NCI-H526 (cell line): ENCODE measurements around the gene KRTAP19-3.

Source experiments
- DNase-seq, 2 experiments: peaks; one replicate each; lab custom pipeline; 2025; lab: John Stamatoyannopoulos, UW

The KRTAP19-3 gene

DNA sequence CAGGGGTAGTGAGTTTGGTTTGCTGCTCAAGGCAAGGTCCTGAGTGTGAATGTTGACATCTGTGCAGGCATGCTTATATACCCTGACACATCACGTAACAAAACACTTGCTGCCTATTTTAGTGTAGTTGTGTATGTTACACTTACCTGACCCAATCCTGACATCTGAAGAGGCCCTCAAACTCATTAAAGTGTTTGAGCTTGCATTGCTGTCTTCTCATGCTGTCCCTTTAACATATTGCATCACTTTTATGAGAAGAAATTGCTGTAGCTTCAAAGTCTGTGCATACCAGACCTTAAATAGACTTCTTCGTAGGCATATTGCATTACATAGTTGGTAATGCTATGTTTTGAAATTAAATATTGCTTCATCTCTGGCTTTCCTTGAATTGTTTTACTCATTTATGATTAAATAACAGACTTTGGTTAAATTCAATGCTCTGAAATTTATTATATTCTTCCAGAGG is at the start of gene KRTAP19-3:
KRTAP19-3 (minus strand) TSS at position 51 of the 466 bp plus-strand sequence. CDS start 56 bp downstream, outside the sequence.
- no peak for DNase-seq

DNA sequence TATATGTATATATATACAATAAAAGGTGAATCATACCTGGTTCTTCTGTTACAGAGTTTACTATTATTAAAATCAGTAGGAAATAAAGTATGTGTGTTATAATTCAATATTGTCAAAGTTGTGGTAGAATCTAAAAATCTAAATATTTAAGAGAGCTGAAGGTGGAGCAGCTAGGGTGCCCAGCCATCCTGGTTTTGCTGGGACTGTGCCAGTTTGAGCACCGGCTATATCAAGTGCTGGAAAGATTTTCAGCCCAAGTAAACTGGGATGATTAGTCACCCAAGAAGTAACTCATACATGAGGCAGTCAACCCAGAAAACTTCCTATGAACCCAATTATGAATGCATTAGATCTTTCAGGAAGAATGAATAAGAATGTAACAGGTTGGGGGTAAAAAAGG is 27.1 kb upstream of the KRTAP19-3 start:
- DNase-seq, result no peak

DNA sequence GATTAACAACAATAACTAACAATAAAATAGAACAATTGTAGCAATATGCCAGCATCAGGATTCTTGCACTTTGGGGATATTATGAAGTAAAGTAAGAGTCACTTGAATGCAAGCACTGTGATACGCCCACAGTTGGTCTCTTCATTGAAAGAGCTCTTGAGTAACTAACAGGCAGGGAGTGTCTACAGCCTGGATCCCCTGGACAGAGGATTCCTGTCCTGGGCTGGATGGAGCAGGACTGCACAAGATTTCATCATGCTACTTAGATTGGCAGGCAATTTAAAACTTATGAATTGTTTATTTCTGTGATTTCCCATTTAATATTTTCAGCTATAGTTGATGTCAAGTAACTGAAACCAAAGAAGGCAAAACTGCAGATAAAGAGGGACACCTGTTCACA is 23.9 kb upstream of the KRTAP19-3 start:
- DNase-seq, result no peak

DNA sequence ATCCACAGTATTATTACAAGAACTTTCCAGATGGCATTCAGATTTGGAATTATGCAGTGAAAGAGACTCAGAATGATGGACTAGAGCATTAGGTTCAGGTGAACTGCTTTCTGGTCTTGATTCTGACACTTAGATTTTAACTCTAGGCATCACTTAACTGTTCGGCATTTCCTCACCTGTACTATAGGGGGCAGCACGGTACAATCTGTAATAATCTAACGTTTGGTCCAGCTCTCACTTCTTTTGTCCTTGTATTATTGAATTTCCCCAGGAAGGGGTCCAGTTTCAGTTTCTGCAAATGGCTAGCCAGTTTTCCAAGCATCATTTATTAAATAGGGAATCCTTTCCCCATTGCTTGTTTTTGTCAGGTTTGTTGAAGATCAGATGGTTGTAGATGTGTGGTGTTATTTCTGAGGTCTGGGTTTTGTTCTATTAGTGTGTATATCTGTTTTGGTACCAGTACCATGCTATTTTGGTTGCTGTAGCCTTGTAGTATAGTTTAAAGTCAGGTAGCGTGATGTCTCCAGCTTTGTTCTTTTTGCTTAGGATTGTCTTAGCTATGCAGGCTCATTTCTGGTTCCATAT is 13.9 kb upstream of the KRTAP19-3 start:
- DNase-seq, result peak in 1 of 2 experiments; percentile 48

DNA sequence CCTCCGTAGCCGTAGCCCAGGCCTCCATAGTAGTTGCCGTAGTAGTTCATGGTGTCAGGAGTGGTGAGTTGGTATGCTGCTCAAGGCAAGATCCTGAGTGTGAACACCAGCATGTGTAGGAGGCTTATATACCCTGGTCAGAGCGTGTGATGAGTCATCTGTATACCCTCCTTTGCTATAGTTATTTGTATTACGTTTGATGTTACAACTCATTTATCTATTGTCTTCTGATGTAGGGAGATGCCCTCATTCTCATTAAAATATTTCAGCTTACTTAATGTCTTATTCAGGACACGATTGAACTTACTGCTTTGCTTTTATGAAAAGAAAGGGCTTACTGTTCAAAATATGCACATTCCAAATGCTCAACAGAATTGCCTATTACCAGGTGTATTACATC is 10.2 kb upstream of the KRTAP19-3 start, which contains the start of gene KRTAP19-5:
KRTAP19-5 (minus strand) TSS at position 101 of the 400 bp plus-strand sequence; CDS start at position 50, 51 bp downstream.
- no peak for DNase-seq

DNA sequence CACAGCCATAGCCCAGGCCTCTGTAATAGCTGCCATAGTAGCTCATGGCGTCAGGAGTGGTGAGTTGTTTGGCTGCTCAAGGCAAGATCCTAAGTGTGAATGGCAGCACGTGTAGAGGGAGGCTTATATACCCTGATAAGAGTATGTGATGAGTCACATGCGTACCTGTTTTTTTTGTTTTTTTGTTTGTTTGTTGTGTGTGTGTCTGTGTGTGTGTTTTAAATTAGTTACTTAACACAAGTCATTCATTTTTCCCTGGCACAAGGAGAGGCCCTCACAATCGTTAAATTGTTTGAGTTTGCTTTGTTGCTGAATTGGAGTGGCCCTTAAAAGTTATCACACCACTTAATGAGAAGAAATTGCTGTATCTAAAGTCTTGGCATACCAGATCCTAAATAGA is 5.3 kb upstream of the KRTAP19-3 start, which contains the start of gene KRTAP19-4:
KRTAP19-4 (minus strand) TSS at position 101 of the 400 bp plus-strand sequence; CDS start at position 46, 55 bp downstream.
- no peak for DNase-seq

DNA sequence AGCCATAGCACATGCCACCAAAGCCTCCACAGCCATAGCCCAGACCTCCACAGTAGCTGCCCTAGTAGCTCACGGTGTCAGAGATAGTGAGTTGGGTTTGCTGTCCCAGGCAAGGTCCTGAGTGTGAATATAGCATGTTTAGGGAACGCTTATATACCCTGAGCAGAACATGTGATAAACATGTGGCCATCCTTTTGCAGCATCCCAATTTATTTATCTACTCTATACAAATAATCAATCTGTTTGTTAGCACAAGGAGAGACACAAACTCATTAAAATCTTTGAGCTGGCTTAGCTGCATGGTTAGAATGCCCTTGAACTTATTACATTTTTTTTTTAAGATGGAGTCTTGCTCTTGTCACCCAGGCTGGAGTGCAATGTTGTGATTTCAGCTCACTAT is 4.5 kb downstream of the KRTAP19-3 start, which contains the start of gene KRTAP19-2:
KRTAP19-2 (minus strand) TSS at position 101 of the 400 bp plus-strand sequence; CDS start at position 13, 88 bp downstream.
- no peak for DNase-seq

DNA sequence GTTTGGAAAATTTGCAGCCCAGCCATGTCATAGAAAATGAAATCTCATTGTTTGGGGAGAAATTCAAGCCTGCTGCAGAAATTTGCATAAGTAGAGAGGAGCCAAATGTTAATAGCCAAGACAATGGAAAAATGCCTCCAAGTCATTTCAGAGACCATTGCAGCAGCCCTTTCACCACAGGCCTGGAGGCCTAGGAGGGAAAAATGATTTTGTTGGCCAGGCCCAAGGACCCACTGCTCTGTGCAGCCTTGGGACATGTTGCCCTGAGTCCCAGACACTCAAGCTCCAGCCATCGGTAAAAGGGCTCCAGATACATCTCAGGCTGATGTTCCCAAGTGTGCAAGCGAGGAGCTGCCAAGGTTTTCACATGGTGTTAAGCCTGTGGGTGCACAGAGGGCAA is 5.6 kb downstream of the KRTAP19-3 start:
- no peak for DNase-seq

DNA sequence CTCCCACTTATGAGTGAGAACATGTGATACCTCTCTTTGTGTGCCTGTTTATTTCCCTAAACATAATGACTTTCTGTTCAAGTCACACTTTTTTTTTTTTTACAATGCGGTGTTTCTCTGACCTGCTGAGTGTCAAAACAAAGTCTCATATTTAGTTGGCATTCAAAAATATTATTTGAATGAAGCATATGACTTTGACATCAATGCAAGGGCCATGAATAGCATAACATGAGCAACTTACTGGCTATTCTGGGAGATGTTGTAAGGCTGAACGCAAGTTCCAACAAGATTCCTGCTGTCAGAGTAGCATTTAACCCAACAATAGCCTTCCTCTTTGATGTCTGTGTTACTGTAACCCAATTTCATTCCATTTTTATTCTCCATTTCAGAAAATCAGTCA is 9.7 kb downstream of the KRTAP19-3 start:
- DNase-seq, result no peak

DNA sequence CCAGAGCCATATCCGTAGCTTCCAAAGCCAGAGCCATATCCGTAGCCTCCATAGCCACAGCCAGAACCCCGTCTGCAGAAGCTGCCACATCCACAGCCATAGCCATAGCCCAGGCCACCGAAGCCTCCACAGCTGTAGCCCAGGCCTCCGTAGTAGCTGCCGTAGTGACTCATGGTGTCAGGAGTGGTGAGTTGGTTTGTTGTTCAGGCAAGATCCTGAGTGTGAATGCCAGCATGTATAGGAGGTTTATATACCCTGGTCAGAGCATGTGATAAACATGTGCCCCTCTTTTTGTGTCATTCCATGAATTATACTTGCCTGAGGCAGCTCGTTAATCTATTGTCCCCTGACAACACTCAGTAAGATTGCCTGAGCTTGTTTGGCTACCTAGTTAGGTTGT is 11.7 kb downstream of the KRTAP19-3 start, which contains the start of gene KRTAP19-1:
KRTAP19-1 (minus strand) TSS at position 223 of the 400 bp plus-strand sequence; CDS start at position 173, 50 bp downstream.
- no peak for DNase-seq

DNA sequence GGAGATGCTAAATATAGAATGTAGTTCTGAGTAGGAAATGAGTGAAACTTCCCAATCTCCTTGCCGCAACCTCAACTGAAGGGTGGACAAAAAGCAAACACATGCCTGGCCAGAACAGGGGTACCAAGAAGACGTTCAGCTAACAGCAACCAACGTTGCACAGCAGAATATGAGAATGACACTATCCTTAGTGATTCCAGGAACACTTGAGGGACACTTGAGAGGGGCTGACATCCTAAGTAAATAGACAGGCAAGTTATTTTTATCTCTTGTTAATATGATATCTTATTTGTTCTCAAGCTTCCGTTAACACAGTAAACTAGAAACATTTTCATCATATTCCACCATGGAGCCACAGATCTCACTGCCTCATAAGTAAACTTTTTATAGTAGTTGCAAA is 12.6 kb downstream of the KRTAP19-3 start:
- no peak for DNase-seq

DNA sequence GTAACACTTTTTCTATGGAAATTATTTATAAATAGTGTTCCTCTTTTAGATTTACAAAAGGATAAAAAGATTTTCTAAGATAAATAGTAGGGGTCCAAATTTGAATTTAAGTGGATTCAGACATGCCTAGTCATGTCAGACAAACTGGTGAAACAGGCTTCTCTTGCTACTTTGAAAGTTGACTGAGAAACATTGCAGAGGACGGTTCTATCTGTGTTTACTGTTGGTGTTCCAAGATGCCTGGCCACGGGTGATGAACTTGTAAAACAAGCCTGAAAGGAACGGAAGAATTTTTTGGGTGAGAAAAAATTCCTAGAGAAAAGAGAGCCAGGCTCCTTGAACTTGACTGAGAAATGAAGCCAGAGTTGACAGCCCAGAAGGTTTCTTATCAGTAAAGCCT is 13.8 kb downstream of the KRTAP19-3 start:
- DNase-seq, result peak in 1 of 2 experiments; percentile 11

DNA sequence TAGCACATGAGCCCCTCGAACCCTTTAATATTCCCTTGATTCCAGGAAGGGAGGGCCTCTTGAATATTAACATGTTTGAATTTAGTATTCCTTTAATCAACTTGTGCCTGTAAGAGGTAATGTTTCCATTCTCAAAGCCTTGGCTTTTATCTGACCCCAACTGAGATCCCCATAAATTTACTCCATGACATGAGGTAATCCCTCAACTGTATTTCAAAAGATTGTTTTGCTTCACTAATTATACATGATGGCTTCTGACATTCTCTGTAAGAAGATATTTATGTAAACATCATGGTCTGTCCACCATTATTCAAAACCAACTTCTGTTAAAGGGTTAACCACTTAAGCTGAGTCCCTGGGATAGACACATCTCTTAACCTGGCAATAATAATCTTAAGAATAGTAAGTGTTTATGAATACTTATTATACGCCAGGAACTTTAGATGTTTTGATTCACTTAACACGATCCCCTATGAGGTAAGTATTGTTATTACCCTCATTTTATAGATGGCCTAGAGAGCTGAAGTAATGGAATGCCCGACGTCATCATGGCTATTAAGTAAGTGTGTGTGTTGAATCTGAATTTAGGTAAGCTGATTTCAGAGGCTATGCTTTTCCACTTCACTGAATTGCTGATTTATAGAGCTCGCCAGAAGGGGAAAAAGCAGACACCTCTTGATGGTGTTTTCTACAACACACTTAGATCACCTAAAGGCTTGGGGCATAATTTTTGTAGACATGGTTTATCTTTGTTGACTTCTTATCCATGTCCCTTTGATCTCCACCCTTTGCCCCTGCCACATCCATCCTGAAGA is 22.7 kb downstream of the KRTAP19-3 start:
- no peak for DNase-seq

DNA sequence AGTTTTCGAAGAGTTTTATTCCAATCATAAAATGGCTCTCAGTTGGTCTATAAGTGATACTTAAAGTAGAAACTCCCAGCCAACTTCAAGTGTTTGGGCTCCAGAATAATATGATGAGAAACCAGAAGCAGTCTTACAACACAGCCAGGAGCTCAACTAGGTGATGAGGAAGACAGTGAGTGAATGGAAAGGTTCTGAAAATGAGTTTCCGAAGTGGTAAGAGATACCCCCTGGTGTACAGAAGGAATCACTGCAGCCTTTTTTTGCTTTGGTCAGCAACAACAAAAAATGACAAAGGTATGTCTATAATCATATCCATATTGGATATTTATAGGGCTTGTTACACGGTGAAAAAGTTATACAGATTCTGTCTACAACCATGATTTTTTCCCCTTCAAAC is 28.1 kb downstream of the KRTAP19-3 start:
- DNase-seq, result peak in 1 of 2 experiments; percentile 4

DNA sequence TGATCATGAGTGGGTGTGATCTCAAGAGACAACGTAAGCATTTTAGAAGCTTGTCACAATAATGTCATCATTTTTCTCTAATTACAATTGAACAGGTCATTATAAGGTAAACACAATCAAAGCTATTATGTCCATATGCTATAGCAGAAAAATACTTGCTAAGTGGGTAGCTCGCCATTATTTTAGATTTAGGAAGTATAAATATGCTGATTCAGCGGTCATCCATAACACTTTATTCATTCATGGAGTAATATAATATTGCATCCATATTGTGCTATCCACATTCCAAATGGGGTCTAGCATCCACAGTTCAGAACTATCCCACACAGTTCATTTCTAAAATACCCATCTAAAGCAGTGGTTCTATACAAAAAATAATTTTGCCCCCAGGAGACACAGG is 43.3 kb downstream of the KRTAP19-3 start:
- no peak for DNase-seq

DNA sequence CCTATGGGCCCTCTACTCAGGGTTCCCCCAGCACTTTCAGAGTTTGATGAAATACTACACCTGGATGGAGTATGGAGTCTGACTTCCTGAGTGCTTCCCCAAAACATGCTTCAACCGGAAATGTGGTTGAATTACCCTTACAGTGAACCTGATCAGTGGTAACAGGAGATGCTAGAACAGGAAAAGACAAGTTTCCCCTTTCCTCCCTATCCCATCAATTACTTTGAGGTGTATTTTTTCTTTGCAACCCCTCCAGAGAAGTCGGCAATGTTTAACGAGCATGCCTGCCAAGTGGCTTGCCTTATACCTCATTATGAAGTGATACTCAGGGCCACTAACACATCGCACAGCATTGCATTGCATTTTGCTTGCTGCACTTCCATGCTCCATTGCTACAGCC is 44.8 kb downstream of the KRTAP19-3 start:
- DNase-seq, result no peak

DNA sequence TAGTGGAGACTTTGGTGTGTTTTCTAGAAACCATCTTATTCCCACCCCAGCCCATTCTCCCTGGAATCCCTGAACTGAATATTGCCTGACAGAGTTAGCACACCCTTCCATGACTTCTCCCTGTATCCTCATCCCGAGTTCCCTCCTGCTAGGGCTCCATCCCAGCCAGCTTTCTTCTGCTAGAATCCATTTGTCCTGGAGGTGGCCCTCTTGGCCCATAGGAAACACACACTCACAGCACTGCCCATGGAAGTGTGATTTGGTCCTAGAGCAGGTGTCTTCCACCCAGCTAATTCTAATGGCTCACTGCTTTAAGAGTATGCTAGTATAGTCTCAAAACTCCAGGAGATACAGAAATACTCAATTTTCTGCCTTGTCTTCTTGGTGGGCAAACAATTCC is 47.6 kb downstream of the KRTAP19-3 start:
- peak in 1 of 2 experiments; percentile 42 for DNase-seq

DNA sequence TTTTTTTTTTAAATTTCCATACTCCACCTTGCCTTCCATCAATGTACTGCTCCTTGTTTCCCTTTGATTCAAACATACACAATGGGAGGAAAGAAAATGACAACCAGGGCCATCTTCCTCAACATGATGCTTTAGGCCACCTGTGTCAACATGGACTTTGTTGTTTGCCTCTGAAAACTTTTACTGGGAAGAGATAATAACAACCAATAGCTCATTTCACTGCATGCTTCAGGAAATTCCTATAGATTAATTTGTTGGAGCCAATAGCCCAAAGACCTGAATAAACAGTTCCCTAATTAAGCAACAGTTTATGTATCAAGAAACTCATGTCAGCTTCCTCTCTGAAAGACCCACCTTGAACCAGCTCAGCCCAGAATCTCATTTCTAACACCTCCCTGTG is 48.6 kb downstream of the KRTAP19-3 start:
- no peak for DNase-seq
